HG03342 (cell line): Measurements from ENCODE around the gene DIO3.

Source experiments
- ATAC-seq: cut with Tn5 transposase; IDR thresholded peaks from one replicate; pipeline ENCODE4 v1.9.1; 2021; ENCODE audit warnings: mild to moderate bottlenecking, moderate library complexity; ENCODE audit not compliant: unreplicated experiment

Gene DIO3

DNA sequence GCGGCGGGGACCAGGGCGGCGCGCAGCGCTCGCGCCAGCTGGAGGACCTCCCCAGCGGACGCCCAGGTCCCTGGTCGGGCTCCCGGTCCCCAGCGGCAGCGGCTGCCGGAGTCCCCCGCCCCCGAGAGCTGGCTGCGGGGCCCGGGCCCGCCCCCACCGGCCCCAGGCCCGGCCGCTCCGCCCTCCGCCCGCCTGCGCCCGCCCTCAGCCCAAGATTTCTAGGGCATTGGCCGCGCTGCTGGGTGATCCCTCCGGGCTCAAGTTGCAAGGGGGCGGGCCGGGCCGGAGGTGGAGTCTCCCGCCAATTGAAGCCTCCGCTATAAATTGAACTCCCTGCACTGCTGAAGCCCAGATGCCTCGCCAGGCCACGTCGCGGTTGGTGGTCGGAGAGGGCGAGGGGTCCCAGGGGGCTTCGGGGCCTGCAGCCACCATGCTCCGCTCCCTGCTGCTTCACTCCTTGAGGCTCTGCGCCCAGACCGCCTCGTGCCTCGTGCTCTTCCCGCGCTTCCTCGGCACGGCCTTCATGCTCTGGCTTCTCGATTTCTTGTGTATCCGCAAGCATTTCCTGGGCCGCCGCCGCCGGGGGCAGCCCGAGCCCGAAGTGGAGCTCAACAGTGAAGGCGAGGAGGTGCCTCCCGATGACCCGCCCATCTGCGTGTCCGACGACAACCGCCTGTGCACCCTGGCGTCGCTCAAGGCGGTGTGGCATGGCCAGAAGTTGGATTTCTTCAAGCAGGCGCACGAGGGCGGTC lies at the start of gene DIO3:
TSS of gene DIO3 (plus strand) at position 351 of the 752 bp plus-strand sequence.
- no peak for ATAC-seq

DNA sequence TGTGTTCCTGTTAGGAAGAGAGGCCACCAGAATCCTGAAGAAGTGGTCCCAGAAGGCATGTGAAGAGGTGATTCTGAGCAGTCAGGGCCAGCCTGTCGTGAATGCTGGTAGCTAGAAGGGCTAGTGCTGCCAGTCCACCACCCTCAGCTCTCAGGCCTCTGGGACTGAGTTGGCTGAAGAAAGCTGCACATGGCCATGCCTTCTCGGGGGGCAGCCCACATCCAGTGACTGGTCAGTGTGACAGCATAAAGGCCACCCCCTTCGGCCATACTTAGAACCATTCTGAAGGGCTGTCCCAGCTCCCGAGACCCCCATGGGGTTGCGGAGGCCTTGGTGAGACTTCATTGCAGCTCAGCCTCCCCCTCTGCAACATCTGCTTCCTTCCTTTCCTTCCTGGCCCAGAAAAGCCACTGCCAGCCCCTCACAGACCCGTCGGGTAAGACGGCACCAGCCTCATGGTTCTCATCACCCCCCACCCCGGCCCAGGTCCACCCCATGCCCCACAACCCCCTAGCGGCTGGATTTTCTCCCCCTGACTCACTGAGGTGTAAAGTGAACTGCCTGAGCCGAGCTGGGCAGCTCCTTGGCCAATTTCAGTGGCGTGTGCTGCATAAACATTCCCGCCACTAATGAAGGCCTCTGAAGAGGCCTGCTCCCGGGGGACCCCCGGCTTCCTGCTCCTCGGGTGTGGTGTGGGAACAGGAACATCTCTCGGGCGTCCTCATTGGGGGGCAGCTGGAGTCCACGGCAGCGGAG lies 49.5 kb upstream of the DIO3 start:
- no peak for ATAC-seq

DNA sequence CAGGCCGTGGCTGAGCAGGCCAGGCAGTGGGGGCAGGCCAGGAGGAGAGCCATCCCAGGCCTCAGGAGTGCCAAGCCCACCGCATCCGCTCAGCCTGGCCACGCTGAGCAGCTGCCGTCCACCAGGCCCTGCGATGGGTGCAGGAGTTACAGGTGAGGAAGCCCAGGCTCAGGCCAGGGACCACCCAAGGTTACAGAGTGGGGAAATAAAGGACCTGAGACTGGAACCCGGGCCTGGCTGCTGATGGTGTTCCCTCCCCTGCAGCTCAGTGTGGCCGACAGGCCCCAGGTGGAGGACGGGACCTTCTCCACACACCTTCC lies 49.0 kb upstream of the DIO3 start:
- no peak for ATAC-seq

DNA sequence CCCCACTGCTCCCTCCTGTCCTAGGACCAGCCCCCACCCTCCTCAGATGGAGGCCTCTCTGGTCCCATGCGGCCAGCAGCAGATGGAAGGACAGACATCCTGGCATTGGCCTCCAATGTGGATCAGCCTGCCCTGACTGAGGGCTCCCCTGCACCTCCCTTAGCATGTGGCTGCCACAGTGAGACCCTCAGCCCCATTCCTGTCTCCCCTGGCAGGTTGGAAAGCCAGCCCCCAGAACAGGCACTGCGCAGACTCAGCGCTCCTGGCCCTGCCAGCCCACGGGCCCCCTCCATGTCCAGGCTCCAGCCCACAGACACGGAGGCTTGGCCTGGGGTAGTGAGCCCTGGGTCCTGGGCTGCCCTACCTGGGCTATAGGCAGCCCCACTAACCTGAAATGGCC lies 47.2 kb upstream of the DIO3 start:
- ATAC-seq: no peak

DNA sequence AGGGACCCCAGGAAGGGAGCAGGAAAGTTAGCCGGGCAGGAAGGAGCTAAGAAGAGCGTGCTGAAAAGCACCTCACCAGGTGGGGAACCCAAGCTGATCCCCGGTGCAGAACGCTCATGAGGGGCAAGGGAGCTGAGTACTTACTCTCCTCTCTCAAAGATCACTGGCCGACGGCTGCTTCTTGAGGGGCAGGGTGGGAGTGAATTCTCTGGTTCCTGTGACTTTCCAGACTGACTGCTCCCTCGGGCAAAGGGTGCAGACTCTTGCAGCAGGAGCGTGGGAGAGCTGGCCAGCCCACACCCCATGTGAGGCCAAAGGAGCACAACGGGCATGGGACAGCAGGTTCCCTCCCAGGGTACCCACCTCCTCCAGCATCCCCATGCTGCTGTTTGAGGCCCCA lies 44.9 kb upstream of the DIO3 start:
- ATAC-seq: no peak

DNA sequence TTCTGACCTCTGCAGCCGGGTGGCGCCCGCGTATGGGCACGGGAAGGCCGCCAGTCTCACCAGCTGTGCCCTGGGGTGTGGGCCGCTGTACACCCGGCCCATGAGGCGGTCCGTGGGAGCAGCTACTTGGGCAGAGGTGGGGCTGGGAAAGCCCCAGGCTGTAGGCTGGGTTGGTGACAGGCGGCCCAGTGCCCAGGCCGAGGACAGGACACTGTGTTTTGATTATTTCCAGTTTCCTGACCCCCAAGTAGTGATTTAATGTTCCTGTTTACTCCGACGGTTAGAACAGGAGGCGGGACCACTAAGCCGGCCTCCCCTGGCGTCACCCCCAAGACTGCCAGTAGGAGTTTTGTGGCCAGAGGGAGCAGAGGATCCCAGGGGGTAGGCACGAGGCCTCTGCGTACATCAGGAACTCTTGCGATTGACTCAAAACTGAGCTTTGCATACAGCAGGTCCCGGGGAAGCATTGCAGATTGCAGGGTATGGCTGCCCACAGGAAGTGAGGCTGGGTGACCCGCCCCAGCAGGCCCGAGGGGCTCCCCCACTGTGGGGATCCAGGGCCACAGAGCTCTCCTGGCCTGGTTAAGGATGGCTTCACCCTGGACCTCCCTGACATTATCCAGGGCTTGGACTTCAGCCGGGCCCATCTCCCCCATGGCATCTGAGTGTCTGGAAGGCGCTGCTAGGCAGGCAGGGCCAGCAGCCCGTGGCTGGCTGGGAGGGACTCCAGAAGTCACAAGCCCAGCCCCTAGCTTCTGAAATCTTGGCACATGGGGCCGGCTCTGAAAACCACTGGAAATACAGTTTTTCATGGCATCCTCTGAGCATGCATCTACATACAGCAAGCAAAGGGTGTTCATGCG lies 42.5 kb upstream of the DIO3 start:
- ATAC-seq: no peak

DNA sequence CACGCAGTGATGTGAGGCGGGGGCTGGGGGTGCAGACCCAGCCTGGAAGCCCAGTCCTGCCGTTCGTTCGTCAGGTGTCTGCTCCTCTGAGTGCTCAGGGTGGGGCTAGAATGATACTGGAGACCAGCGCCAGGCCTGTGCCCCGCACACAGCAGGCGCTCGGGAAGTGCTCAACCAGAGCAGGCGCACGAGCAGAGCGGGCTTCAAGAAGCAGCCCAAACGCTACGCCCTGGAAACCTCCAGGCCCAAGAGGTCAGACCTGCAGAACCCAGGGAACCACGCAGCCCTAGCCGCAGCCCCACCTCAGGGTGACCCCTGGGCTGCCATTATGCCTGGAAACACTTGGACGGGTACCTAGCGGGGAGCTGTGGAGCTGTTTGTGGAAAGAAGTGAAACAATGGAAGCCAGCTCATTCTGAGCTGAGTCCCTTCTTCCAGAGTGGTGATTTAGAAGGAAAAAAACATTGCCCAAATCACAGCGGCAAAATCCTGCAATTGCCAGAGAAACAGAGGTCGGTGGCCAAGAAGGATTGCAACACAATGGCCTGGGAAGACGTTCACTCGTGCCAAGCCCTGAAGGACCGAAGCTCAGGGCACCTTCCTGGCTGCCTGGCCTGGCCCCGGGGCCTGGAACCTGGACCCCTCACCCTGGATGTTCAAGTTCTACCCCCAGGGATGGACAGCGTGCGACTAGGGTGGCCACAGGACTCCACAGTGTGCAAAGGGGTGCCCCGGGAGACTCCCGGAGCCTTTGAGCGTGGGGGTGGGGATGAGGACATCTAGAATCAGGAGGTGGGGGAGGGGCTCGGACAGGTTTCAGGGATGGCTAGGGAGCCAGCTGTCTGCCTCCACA lies 40.4 kb upstream of the DIO3 start:
- ATAC-seq: no peak

DNA sequence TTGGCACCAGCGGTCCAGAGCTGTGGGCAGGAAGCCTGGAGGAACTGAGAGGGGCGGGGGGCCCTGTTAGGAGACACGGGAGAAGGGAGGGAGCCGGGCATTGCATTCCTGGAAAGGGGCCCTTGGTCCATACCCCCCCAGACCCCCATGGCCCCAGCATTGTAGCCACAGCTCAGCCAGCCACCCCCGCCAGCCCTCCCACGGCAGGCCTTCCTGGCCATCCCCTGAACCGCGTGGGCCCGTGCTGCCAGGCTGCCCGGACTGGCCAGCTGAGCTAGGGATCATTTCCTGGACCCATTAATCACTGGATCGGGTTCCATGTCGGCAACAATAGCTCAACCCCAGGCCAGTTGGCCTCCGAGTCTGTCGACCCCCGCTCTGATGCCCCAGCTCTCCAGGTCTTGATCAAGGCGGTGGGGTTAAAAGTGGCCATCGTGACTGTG lies 39.8 kb upstream of the DIO3 start:
- ATAC-seq: no peak

DNA sequence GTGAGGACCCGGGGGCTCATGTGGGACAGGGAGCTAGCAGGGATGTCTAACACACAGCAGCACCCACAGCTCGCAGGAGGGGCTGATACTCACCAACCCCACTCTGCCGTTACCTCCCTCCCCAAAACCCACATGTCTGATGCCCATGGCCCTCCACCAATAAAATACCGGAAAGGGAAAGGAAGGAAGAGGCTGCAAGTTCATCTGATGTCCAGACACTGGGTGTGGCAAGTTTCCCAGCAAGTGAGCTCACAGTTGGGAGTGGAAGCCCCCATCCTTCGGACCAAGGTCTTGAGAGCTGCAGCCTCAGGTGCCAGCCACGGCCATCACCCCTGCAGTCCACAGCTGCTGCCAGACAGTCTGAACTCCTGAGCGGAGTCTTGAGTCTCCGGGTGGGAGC lies 39.3 kb upstream of the DIO3 start:
- no peak for ATAC-seq

DNA sequence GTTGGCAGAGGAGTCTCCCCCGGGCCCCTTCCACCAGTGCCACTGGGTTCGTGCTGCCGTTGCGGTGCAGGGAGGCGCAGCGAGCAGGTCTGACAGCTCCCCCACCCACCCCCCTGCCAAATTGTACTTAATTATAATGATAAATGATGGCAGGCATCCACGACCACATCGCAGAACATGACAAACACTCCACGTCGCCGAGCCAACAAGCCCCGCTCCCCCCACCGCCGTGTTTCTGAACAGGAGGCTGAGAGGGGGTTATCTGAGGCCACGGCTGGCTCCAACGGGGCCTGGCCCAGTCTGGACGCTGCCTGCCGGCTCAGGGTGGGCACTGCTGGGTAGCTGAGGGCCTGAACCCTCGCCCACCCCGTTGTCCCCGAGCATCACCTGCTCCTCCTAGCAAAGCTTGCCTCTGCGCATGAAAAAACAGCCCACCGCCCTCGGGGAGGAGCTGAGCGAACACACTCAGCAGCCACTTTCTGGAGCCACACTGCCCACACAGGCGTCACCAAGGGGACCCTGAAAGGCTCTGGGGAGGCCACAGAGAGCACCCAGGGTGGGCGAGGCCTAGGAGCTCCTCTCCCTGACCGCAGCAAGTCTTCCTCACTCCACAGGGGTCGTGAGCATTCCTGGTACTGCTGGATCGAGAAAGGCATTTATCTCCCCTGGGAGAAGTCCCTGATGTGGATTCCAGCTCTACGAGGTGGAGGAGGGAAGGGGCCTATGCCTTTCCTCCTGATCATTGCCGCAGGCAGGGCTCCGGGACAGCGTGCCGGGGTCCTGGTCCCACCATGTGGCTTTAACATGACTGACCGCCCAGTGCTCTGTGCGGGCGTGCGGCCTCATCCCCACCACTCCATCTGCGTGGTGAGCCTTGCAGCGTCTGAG lies 35.4 kb upstream of the DIO3 start:
- ATAC-seq: no peak

DNA sequence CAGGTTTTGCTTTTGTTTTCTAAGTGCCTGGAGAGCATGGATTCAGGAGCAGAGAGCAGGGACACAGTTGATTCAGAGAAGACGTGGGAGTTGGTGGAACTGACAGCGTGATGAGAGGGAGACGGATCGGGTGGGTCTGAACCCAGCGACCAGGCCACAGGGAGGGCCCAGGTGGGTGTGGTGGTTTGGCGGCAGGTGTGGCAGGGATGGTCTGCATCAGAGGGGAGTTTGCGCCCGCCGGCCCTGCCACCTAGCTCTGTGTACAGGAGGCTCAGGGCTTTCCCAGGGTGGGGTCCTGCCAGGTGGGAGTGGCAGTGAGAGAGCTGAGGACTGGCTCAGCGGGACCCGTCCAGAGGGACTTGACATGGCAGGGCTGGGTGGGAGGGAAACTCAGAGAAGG lies 33.3 kb upstream of the DIO3 start:
- no peak for ATAC-seq

DNA sequence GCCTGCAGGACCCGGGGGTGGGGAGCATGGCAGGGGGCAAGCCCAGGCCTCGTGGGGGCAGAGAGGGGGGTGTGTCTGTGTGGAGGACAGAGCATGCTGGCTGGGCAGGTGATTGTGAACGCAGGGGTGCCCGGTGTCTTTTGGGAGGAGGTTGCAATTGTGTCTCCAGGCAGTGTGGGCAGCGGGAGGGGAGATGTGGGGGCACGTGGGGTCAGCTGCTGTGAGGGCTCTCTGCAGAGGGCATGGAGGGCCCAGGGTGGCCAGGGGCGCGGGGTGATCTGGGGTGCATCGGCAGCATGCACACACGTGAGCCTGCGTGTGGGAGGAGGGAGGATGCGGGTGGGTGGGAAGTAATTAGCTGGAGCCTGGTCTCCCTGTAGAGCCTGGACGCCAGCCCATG lies 32.2 kb upstream of the DIO3 start:
- no peak for ATAC-seq

DNA sequence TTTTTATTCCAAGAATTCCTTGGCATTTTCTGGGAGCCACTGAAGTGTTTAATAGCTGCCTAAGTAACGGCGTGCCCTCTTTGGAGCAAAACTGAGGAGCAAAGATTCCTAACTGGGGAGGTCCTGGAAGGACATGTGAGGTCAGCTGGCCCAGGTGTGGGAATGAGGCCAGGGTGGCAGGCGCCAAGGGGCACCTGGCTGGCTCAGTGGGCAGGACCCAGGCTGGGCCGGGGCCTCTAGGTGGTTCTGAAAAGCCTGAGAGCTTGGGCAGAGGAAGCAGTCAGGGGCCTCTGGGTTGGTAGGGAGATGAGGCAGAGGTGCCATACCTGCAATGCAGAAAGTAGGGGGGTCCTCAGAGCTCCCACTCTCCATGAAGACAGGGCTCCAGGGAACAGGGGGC lies 27.1 kb upstream of the DIO3 start:
- ATAC-seq: no peak

DNA sequence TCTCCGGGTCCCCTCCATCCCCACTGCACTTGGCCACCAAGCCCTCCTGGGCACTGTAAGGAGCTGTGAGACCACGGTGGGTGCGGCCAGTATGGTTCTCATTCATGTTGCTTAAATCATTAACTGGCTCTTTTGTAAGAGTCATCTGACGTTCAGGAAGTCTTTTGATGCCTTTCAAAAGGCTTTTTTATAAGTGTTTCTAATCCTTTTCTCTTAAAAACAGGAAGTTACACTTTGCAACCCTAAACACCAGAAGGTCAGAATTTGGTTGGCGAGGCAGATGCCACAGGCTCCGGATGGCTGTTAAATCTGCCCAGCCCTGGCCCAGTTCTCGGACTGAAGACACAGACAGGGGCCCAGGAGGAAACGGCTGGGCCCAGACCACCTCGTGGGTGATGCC lies 26.1 kb upstream of the DIO3 start:
- no peak for ATAC-seq

DNA sequence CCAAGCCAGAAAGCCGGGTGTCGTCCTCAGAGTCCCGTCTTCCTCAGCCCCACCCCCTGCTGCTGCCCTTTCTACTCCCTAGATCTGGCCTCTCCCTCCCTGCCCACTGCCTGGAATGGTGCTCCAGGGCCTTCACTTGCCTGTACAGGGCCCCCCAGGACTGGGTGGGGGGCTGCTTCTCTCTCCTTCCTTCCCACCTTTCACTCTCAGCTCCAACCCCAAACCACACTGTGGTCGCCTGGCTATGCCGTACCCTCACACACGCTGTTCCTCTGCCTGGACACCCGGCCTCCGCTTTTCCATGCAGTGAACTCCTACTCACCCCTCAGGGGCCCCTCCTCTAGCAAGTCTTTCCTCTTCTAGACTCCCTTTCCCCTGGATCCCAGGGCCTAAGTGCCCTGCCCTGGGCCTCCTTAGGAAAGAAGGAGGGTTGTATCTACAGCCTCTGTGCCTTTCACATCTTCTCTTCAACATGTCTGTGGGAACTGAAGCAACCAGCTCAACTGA lies 25.5 kb upstream of the DIO3 start:
- ATAC-seq: no peak

DNA sequence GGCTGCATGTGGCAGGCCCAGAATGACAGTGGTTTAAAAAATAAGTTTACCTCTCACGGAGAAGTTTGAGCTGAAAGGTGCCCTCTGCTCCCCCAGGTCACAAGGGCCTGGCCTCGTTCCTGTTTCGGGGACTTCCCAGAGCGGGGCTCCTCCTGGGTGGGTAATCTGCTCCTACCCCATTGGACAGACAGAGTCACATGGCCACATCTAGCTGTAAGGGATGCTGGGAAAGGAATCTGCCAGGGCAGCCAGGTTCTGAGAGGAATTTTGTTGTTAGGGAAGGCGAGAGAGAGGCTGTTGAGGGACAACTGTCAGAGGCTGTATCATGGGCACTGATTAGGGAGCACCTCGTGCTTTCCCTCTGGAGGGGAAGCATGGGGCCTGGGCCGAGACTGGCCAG lies 24.0 kb upstream of the DIO3 start:
- ATAC-seq: no peak

DNA sequence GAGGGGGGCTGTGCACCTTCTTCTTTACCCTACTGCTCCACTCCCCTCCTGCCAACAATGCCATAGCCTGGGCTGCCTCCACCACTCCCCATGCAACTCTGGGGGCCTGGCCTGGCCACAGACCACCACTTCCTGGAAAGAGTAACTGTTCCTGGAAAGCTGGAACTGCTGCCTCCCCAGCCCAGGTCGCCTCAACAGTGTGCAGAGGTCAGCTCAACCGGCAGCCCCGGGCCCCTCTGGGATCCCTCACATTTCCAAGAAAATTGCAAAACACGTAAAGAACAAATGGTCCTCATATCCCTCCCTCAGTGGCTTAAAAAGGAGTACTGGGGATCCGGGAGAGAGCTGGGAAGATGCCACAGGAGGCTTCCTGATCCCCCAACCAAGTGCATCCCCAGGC lies 22.4 kb upstream of the DIO3 start:
- no peak for ATAC-seq

DNA sequence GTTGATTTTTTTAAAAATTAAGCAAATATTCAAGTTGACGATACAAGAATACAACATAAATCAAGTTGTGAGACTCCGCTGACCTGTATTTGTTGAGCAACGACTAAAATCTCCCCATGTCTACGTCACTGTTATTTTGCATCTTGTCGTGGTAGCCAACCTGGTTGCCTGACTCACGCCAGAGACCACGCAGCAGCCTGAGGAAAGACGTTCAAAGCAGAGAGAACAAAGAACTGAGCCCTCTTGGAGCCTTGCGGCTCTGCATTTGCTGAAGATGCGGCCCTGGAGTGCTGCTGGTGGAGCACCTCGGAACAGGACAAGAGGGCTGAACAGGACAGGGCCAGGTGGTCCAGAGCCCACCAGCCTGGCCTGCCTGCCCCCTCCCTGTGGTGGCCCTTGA lies 21.4 kb upstream of the DIO3 start:
- no peak for ATAC-seq
